ENCODE data around the gene MBNL1.

The MBNL1 gene

GRCh38 chr3:152444029-152444641 is 175.4 kb downstream of the MBNL1 start:
- DNase-seq (ENCODE audit: extremely low read depth, insufficient read length): peak; percentile 45
- no peak overlapping the region for H3K4me3 ChIP-seq (replicated peaks; ENCODE audit: low read depth, low read length)
- peaks cover 8% of the 10 kb centered on the region for H3K36me3 ChIP-seq (ENCODE audit: control insufficient read depth, insufficient read depth, low read length)
- TF ChIP-seq CTCF (IDR thresholded peaks at IDR 0.05; ENCODE audit: insufficient read depth, low read length, poor library complexity, severe bottlenecking): peak; percentile 43
- H3K27me3 ChIP-seq (replicated peaks; ENCODE audit: control insufficient read depth, insufficient read depth, low read length): no peaks in the 10 kb centered on the region

- TF ChIP-seq CTCF (IDR thresholded peaks at IDR 0.05; ENCODE audit: insufficient read depth, low read length, poor library complexity, severe bottlenecking): no peak
- peaks cover 8% of the 10 kb centered on the region for H3K36me3 ChIP-seq (ENCODE audit: control insufficient read depth, insufficient read depth, low read length)
- H3K4me3 ChIP-seq (replicated peaks; ENCODE audit: low read depth, low read length): no peak overlapping the region
- H3K27me3 ChIP-seq (replicated peaks; ENCODE audit: control insufficient read depth, insufficient read depth, low read length): no peaks in the 10 kb centered on the region
- no peak for DNase-seq (ENCODE audit: extremely low read depth, insufficient read length)
These were observed 176.5 kb downstream of the MBNL1 start for GRCh38 chr3:152445212-152445611.

GRCh38 chr3:152446495-152446894 is 177.8 kb downstream of the MBNL1 start:
- DNase-seq (ENCODE audit: extremely low read depth, insufficient read length): no peak
- no peak overlapping the region for H3K4me3 ChIP-seq (replicated peaks; ENCODE audit: low read depth, low read length)
- peaks cover 9% of the 10 kb centered on the region for H3K36me3 ChIP-seq (ENCODE audit: control insufficient read depth, insufficient read depth, low read length)
- no peak for TF ChIP-seq CTCF (IDR thresholded peaks at IDR 0.05; ENCODE audit: insufficient read depth, low read length, poor library complexity, severe bottlenecking)
- no peaks in the 10 kb centered on the region for H3K27me3 ChIP-seq (replicated peaks; ENCODE audit: control insufficient read depth, insufficient read depth, low read length)

- H3K27me3 ChIP-seq (replicated peaks; ENCODE audit: control insufficient read depth, insufficient read depth, low read length): no peaks in the 10 kb centered on the region
- peaks cover 9% of the 10 kb centered on the region for H3K36me3 ChIP-seq (ENCODE audit: control insufficient read depth, insufficient read depth, low read length)
- no peak for DNase-seq (ENCODE audit: extremely low read depth, insufficient read length)
- TF ChIP-seq CTCF (IDR thresholded peaks at IDR 0.05; ENCODE audit: insufficient read depth, low read length, poor library complexity, severe bottlenecking): no peak
- no peak overlapping the region for H3K4me3 ChIP-seq (replicated peaks; ENCODE audit: low read depth, low read length)
These were observed 178.8 kb downstream of the MBNL1 start for GRCh38 chr3:152447511-152447910.

GRCh38 chr3:152448091-152448490 is 179.4 kb downstream of the MBNL1 start:
- Histone ChIP-seq H3K4me3 (replicated peaks; ENCODE audit: low read depth, low read length) (no peak overlapping the region), H3K27me3 (replicated peaks; ENCODE audit: control insufficient read depth, insufficient read depth, low read length) (no peaks in the 10 kb centered on the region), H3K36me3 (ENCODE audit: control insufficient read depth, insufficient read depth, low read length) (peaks cover 9% of the 10 kb centered on the region)
- DNase-seq (ENCODE audit: extremely low read depth, insufficient read length): no peak
- TF ChIP-seq CTCF (IDR thresholded peaks at IDR 0.05; ENCODE audit: insufficient read depth, low read length, poor library complexity, severe bottlenecking): no peak

- no peak for DNase-seq (ENCODE audit: extremely low read depth, insufficient read length)
- H3K4me3 ChIP-seq (replicated peaks; ENCODE audit: low read depth, low read length): no peak overlapping the region
- H3K36me3 ChIP-seq (ENCODE audit: control insufficient read depth, insufficient read depth, low read length): peaks cover 5% of the 10 kb centered on the region
- TF ChIP-seq CTCF (IDR thresholded peaks at IDR 0.05; ENCODE audit: insufficient read depth, low read length, poor library complexity, severe bottlenecking): no peak
- no peaks in the 10 kb centered on the region for H3K27me3 ChIP-seq (replicated peaks; ENCODE audit: control insufficient read depth, insufficient read depth, low read length)
These were observed 183.6 kb downstream of the MBNL1 start for GRCh38 chr3:152452318-152452717.
